HS-5 (cell line): ENCODE data around the gene CLEC16A.
A peak's percentile ranks its signal among the peaks of the same experiment; 100 is the strongest.

Experiments used
- DNase-seq: peaks from one replicate; pipeline ENCODE4 v3.0.0-alpha.2; 2012; ENCODE audit warnings: low read depth

CLEC16A gene

GRCh38 chr16:11045441-11045840, 101.1 kb downstream of the CLEC16A start:
- no peak for DNase-seq

- DNase-seq, result no peak
Measured at GRCh38 chr16:11045846-11046245, 101.5 kb downstream of the CLEC16A start.

GRCh38 chr16:11046382-11046931, 102.1 kb downstream of the CLEC16A start:
- no peak for DNase-seq

GRCh38 chr16:11047057-11047456, 102.7 kb downstream of the CLEC16A start:
- DNase-seq, result peak; percentile 56

GRCh38 chr16:11047939-11048800, 103.8 kb downstream of the CLEC16A start:
- DNase-seq, result no peak

GRCh38 chr16:11049396-11050059, 105.2 kb downstream of the CLEC16A start:
- DNase-seq, result no peak

- no peak for DNase-seq
Measured at GRCh38 chr16:11050536-11050935, 106.2 kb downstream of the CLEC16A start.

GRCh38 chr16:11050944-11051343, 106.6 kb downstream of the CLEC16A start:
- DNase-seq, result no peak

- DNase-seq, result no peak
Measured at GRCh38 chr16:11051430-11051829, 107.1 kb downstream of the CLEC16A start.

GRCh38 chr16:11051879-11052808, 107.8 kb downstream of the CLEC16A start:
- DNase-seq, result no peak

- no peak for DNase-seq
Measured at GRCh38 chr16:11053916-11054460, 109.6 kb downstream of the CLEC16A start.

- no peak for DNase-seq
Measured at GRCh38 chr16:11056090-11056992, 112.0 kb downstream of the CLEC16A start.

GRCh38 chr16:11056993-11057649, 112.8 kb downstream of the CLEC16A start:
- DNase-seq, result no peak

- DNase-seq, result no peak
Measured at GRCh38 chr16:11057711-11058345, 113.5 kb downstream of the CLEC16A start.

GRCh38 chr16:11058832-11059231, 114.5 kb downstream of the CLEC16A start:
- DNase-seq, result no peak

GRCh38 chr16:11059588-11059987, 115.2 kb downstream of the CLEC16A start:
- no peak for DNase-seq

- DNase-seq, result no peak
Measured at GRCh38 chr16:11060364-11060763, 116.0 kb downstream of the CLEC16A start.

GRCh38 chr16:11060842-11061241, 116.5 kb downstream of the CLEC16A start:
- no peak for DNase-seq

- no peak for DNase-seq
Measured at GRCh38 chr16:11061629-11062270, 117.4 kb downstream of the CLEC16A start.
